Stimulated activated CD8-positive, alpha-beta memory T cell treated with anti-CD3 and anti-CD28 coated beads, Interleukin-12 subunit alpha, Interleukin-12 subunit beta, amount 100 ng/mL, for 24 hours (primary cell): ENCODE results near the gene PPP6R3.
"Not testable (repeated sequence)": the region's sequence is repeated elsewhere in the genome, so short reads cannot be mapped to it uniquely, and the experiment has no call there.

Source experiments
- DNase-seq: peaks from one replicate; pipeline ENCODE4 v3.0.0-alpha.2; 2020; ENCODE audit errors: extremely low read depth

PPP6R3 gene

GRCh38 chr11:68460741-68461574 lies at the start of gene PPP6R3:
TSS of gene PPP6R3 (plus strand) at chr11:68460752. CDS start at chr11:68537665, 76,913 bp downstream.
- no peak for DNase-seq

GRCh38 chr11:68411501-68411991 lies 49.0 kb upstream of the PPP6R3 start:
- no peak for DNase-seq

GRCh38 chr11:68412593-68413475 lies 47.7 kb upstream of the PPP6R3 start:
- DNase-seq = peak; percentile 2

GRCh38 chr11:68413591-68413999 lies 47.0 kb upstream of the PPP6R3 start:
- DNase-seq = no peak

GRCh38 chr11:68414496-68415221 lies 45.9 kb upstream of the PPP6R3 start:
- DNase-seq = no peak

GRCh38 chr11:68416070-68416578 lies 44.4 kb upstream of the PPP6R3 start:
- no peak for DNase-seq

- no peak for DNase-seq
Observed at GRCh38 chr11:68418648-68419047, 41.9 kb upstream of the PPP6R3 start.

GRCh38 chr11:68420171-68420570 lies 40.4 kb upstream of the PPP6R3 start:
- DNase-seq = no peak

GRCh38 chr11:68423481-68423880 lies 37.1 kb upstream of the PPP6R3 start:
- DNase-seq = no peak

- DNase-seq = no peak
Observed at GRCh38 chr11:68424101-68424632, 36.4 kb upstream of the PPP6R3 start.

- DNase-seq = no peak
Observed at GRCh38 chr11:68424981-68425865, 35.3 kb upstream of the PPP6R3 start.

- no peak for DNase-seq
Observed at GRCh38 chr11:68425866-68426380, 34.6 kb upstream of the PPP6R3 start.

GRCh38 chr11:68429661-68430060 lies 30.9 kb upstream of the PPP6R3 start:
- no peak for DNase-seq

GRCh38 chr11:68430384-68430783 lies 30.2 kb upstream of the PPP6R3 start:
- no peak for DNase-seq

- no peak for DNase-seq
Observed at GRCh38 chr11:68430801-68431200, 29.8 kb upstream of the PPP6R3 start.

- no peak for DNase-seq
Observed at GRCh38 chr11:68431984-68432645, 28.4 kb upstream of the PPP6R3 start.

- no peak for DNase-seq
Observed at GRCh38 chr11:68432874-68433273, 27.7 kb upstream of the PPP6R3 start.

GRCh38 chr11:68433541-68433940 lies 27.0 kb upstream of the PPP6R3 start:
- DNase-seq = no peak

GRCh38 chr11:68434159-68434558 lies 26.4 kb upstream of the PPP6R3 start:
- not testable (repeated sequence) for DNase-seq
